Measurements from ENCODE around the gene GPC5.

DNA sequence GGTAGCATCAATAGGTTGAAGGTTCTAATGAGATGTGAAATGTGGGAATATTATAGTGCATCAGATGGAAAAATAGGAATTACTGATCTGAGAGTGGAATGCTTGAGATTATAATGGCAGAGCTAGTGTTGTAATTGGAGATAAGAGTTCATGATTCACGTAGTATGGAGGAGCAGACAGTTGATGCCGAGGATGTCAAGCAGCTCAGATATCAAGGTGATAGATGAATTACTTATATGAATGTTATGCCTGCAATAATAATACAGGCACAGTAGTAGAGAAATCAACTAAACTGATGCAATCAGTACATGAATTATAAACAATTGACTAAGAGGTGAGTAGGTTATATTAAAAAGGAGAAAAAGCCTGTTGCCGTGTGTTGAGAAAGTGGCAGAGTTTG lies 1035.0 kb downstream of the GPC5 start:
- TF ChIP-seq, protein P1, sequence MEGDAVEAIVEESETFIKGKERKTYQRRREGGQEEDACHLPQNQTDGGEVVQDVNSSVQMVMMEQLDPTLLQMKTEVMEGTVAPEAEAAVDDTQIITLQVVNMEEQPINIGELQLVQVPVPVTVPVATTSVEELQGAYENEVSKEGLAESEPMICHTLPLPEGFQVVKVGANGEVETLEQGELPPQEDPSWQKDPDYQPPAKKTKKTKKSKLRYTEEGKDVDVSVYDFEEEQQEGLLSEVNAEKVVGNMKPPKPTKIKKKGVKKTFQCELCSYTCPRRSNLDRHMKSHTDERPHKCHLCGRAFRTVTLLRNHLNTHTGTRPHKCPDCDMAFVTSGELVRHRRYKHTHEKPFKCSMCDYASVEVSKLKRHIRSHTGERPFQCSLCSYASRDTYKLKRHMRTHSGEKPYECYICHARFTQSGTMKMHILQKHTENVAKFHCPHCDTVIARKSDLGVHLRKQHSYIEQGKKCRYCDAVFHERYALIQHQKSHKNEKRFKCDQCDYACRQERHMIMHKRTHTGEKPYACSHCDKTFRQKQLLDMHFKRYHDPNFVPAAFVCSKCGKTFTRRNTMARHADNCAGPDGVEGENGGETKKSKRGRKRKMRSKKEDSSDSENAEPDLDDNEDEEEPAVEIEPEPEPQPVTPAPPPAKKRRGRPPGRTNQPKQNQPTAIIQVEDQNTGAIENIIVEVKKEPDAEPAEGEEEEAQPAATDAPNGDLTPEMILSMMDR (IDR thresholded peaks at IDR 0.05; ENCODE audit: low read depth, low read length) = no peak
- no peak for TF ChIP-seq EZH2phosphoT487 (IDR thresholded peaks at IDR 0.05; ENCODE audit: low read depth)

Measured in OCI-LY3 (cell line).